ENCODE data around the gene CISD1. TPM values are rescaled to one million over a fixed set of nuclear protein-coding genes. Genes with fewer than 3 reads are reported as not detected.
"Not testable (repeated sequence)": the region's sequence is repeated elsewhere in the genome, so short reads cannot be mapped to it uniquely, and the experiment has no call there.

Gene CISD1
- total RNA-seq, 1 donor from 2014 or later = 18.0 TPM

GRCh38 chr10:58237014-58237834, 31.7 kb upstream of the CISD1 start:
- Histone ChIP-seq H3K27me3 (no peaks in the 10 kb centered on the region), H3K4me3 (no peak overlapping the region), H3K36me3 (peaks cover 4 to 14% of the 10 kb centered on the region in 2 donors), H3K9me3 (no peaks in the 10 kb centered on the region), H3K4me1 (no peaks in the 10 kb centered on the region), H3K27ac (no peak overlapping the region)
- no peak for DNase-seq (ENCODE audit: low spot score in 2 of 2)
- intact Hi-C loops (cut with DNase I) = no loop called here
- TF ChIP-seq CTCF (IDR thresholded peaks at IDR 0.05) = no peak

GRCh38 chr10:58239561-58240169, 29.3 kb upstream of the CISD1 start:
- Histone ChIP-seq H3K27ac (no peak overlapping the region), H3K9me3 (no peaks in the 10 kb centered on the region), H3K4me1 (no peaks in the 10 kb centered on the region), H3K27me3 (no peaks in the 10 kb centered on the region), H3K4me3 (no peak overlapping the region), H3K36me3 (peaks cover 4 to 14% of the 10 kb centered on the region in 2 donors)
- TF ChIP-seq CTCF (IDR thresholded peaks at IDR 0.05) = no peak
- no peak for DNase-seq (ENCODE audit: low spot score in 2 of 2)
- intact Hi-C loops (cut with DNase I) = no loop called here

- Histone ChIP-seq H3K27me3 (no peaks in the 10 kb centered on the region), H3K27ac (no peak overlapping the region), H3K4me3 (no peak overlapping the region), H3K36me3 (peaks cover 4 to 8% of the 10 kb centered on the region in 2 donors), H3K9me3 (no peaks in the 10 kb centered on the region), H3K4me1 (no peaks in the 10 kb centered on the region)
- intact Hi-C loops (cut with DNase I) = no loop called here
- DNase-seq (ENCODE audit: low spot score in 2 of 2) = no peak
- no peak for TF ChIP-seq CTCF (IDR thresholded peaks at IDR 0.05)
Measured at GRCh38 chr10:58240531-58240930, 28.4 kb upstream of the CISD1 start.

- Histone ChIP-seq H3K27me3 (no peaks in the 10 kb centered on the region), H3K4me3 (no peak overlapping the region), H3K4me1 (no peaks in the 10 kb centered on the region), H3K9me3 (peaks cover 0 to under 1% of the 10 kb centered on the region in 2 donors), H3K36me3 (peaks cover 3 to 4% of the 10 kb centered on the region in 2 donors), H3K27ac (no peak overlapping the region)
- no peak for TF ChIP-seq CTCF (IDR thresholded peaks at IDR 0.05)
- intact Hi-C loops (cut with DNase I) = no loop called here
- DNase-seq (ENCODE audit: low spot score in 2 of 2) = no peak
Measured at GRCh38 chr10:58241346-58241745, 27.6 kb upstream of the CISD1 start.

GRCh38 chr10:58243269-58243668, 25.7 kb upstream of the CISD1 start:
- no peaks in the 10 kb centered on the region for H3K36me3 ChIP-seq
- intact Hi-C loops (cut with DNase I) = no loop called here
- no peak overlapping the region for H3K4me3 ChIP-seq
- H3K4me1 ChIP-seq = no peaks in the 10 kb centered on the region
- peaks cover 0 to 2% of the 10 kb centered on the region in 2 donors for H3K9me3 ChIP-seq
- H3K27ac ChIP-seq = no peak overlapping the region
- no peak for DNase-seq (ENCODE audit: low spot score in 2 of 2)
- no peaks in the 10 kb centered on the region for H3K27me3 ChIP-seq
- no peak for TF ChIP-seq CTCF (IDR thresholded peaks at IDR 0.05)

- DNase-seq (ENCODE audit: low spot score in 2 of 2); H3K4me3 ChIP-seq; intact Hi-C loops (cut with DNase I); H3K27ac ChIP-seq; H3K36me3 ChIP-seq; H3K27me3 ChIP-seq; H3K9me3 ChIP-seq; H3K4me1 ChIP-seq: not testable (repeated sequence)
Measured at GRCh38 chr10:58243801-58244200, 25.2 kb upstream of the CISD1 start.

GRCh38 chr10:58244242-58244641, 24.7 kb upstream of the CISD1 start:
- intact Hi-C loops (cut with DNase I); H3K36me3 ChIP-seq: not testable (repeated sequence)

GRCh38 chr10:58244666-58245065, 24.3 kb upstream of the CISD1 start:
- H3K36me3 ChIP-seq; H3K27ac ChIP-seq; H3K9me3 ChIP-seq; intact Hi-C loops (cut with DNase I); H3K27me3 ChIP-seq; H3K4me3 ChIP-seq; DNase-seq (ENCODE audit: low spot score in 2 of 2); H3K4me1 ChIP-seq: not testable (repeated sequence)

More at GRCh38 chr10:58244242-58244641, 24.7 kb upstream of the CISD1 start:
- H3K9me3 ChIP-seq; H3K4me3 ChIP-seq; DNase-seq (ENCODE audit: low spot score in 2 of 2); H3K4me1 ChIP-seq; H3K27ac ChIP-seq; H3K27me3 ChIP-seq: not testable (repeated sequence)

Measured in ascending aorta (tissue), 2 donors.